HL-60 (cell line): ENCODE data around the gene UVSSA.

Experiments
- DNase-seq, 2 experiments: peaks; one replicate each; pipeline ENCODE4 v3.0.0-alpha.2; 2010 to 2020; ENCODE audit warnings: low read depth in 1 of 2, low spot score in 1 of 2
- H3K27ac ChIP-seq: fragments of 250-450 bp; sonication (Bioruptor Pico); replicated peaks from 2 replicates; pipeline ENCODE4 v1.5.1; 2020; ENCODE audit warnings: mild to moderate bottlenecking, moderate library complexity
- H3K27me3 ChIP-seq: fragments of 250-450 bp; sonication (Bioruptor Pico); 2 replicates; pipeline ENCODE4 v1.5.1; 2021; ENCODE audit warnings: mild to moderate bottlenecking, moderate library complexity; ENCODE audit not compliant: insufficient read depth, poor library complexity, severe bottlenecking
- H3K4me3 ChIP-seq: replicated peaks from 2 replicates; pipeline ENCODE4 v1.5.1; 2011; ENCODE audit warnings: mild to moderate bottlenecking, control low read depth, low read length; ENCODE audit not compliant: insufficient read depth
- GABPA ChIP-seq: IDR thresholded peaks from 2 replicates; pipeline ENCODE4 v1.6.1; 2012; ENCODE audit warnings: low read depth
- POLR2AphosphoS5 ChIP-seq: IDR thresholded peaks from 2 replicates; pipeline ENCODE4 v1.6.1; 2012; ENCODE audit warnings: low read depth
- SPI1 ChIP-seq: IDR thresholded peaks from 2 replicates; pipeline ENCODE4 v1.6.1; 2012; ENCODE audit warnings: low read depth, mild to moderate bottlenecking, borderline replicate concordance
- TF ChIP-seq, protein P1 (sequence below): IDR thresholded peaks from 2 replicates; pipeline ENCODE4 v1.6.1; 2012; ENCODE audit warnings: low read depth; ENCODE audit not compliant: insufficient replicate concordance
- TF ChIP-seq, protein P2 (sequence below): IDR thresholded peaks from one replicate; pipeline ENCODE4 v1.5.1; 2011; ENCODE audit warnings: low read length, control low read depth, inconsistent platforms; ENCODE audit not compliant: insufficient read depth

The UVSSA gene

DNA sequence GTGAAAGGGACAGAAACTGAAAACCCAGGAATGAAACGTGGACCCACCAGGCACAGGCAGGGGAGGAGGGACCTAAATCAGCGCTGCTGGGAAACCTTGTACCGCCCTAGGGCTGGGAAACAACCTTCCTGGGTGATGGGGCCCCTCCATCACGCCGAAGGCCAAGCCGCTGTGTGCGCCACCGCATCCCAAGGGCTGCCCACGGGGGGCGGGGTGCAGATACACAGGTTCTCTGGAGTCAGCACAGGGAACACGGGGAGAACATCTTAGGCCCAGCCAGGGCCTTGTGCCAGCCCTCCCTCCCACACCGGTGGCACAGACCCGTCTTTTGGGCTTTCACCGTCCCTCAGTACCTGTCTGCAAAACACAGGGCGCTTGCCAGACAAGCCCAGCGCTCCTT lies 13.0 kb downstream of the UVSSA start:
- TF ChIP-seq, protein P1, sequence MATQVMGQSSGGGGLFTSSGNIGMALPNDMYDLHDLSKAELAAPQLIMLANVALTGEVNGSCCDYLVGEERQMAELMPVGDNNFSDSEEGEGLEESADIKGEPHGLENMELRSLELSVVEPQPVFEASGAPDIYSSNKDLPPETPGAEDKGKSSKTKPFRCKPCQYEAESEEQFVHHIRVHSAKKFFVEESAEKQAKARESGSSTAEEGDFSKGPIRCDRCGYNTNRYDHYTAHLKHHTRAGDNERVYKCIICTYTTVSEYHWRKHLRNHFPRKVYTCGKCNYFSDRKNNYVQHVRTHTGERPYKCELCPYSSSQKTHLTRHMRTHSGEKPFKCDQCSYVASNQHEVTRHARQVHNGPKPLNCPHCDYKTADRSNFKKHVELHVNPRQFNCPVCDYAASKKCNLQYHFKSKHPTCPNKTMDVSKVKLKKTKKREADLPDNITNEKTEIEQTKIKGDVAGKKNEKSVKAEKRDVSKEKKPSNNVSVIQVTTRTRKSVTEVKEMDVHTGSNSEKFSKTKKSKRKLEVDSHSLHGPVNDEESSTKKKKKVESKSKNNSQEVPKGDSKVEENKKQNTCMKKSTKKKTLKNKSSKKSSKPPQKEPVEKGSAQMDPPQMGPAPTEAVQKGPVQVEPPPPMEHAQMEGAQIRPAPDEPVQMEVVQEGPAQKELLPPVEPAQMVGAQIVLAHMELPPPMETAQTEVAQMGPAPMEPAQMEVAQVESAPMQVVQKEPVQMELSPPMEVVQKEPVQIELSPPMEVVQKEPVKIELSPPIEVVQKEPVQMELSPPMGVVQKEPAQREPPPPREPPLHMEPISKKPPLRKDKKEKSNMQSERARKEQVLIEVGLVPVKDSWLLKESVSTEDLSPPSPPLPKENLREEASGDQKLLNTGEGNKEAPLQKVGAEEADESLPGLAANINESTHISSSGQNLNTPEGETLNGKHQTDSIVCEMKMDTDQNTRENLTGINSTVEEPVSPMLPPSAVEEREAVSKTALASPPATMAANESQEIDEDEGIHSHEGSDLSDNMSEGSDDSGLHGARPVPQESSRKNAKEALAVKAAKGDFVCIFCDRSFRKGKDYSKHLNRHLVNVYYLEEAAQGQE: no peak

DNA sequence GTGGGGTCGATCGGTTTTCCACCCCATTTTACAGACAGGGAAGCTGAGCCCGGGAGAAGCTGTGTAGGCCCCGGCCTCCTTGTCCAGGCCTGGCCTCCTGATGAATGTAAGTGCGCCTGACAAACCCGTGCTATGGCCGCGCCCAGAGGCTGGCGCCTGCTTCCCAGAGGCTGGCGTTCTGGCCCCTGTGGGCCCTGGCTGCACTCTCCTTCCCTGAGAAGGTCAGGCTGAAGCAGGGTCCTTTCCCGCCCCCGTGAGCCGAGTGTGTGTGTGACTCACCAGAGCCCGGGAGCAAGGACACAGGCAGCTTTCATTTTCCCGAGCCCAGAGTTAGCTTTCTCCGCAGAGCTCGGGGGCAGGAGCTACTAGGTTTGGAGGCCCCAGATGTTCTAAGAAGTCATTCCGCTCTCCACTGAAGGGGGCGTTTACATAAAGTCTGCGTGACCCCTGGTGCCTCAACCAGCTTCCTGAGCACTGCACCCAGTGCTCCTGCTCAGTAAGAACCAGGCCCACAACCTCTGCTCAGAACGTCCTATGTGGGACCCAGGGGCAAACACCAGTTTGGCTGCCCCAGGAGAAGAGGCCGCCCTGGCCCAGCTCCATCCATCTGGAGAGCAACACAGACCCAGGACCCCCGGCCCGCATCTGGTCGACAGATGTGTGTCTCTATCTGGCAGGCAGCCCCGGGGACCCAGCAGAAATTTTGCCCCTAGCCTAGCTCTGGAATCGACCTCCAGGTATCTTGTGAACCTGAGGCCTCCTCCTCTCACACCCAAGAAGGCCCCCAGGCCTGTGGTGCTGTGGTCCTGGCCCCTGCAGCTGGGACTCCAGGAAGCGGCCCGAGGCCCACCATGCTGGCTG lies 13.6 kb downstream of the UVSSA start:
- Histone ChIP-seq H3K4me3 (no peak overlapping the region), H3K27me3 (no peaks in the 10 kb centered on the region), H3K27ac (no peak overlapping the region)
- DNase-seq: no peak
- TF ChIP-seq POLR2AphosphoS5 (no peak), SPI1 (no peak), GABPA (no peak)
- TF ChIP-seq, protein P2, sequence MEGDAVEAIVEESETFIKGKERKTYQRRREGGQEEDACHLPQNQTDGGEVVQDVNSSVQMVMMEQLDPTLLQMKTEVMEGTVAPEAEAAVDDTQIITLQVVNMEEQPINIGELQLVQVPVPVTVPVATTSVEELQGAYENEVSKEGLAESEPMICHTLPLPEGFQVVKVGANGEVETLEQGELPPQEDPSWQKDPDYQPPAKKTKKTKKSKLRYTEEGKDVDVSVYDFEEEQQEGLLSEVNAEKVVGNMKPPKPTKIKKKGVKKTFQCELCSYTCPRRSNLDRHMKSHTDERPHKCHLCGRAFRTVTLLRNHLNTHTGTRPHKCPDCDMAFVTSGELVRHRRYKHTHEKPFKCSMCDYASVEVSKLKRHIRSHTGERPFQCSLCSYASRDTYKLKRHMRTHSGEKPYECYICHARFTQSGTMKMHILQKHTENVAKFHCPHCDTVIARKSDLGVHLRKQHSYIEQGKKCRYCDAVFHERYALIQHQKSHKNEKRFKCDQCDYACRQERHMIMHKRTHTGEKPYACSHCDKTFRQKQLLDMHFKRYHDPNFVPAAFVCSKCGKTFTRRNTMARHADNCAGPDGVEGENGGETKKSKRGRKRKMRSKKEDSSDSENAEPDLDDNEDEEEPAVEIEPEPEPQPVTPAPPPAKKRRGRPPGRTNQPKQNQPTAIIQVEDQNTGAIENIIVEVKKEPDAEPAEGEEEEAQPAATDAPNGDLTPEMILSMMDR: no peak
- TF ChIP-seq, protein P1: no peak

More for the DNA sequence above, 13.0 kb downstream of the UVSSA start:
- no peak for DNase-seq
- H3K4me3 ChIP-seq: no peak overlapping the region
- H3K27me3 ChIP-seq: no peaks in the 10 kb centered on the region
- no peak overlapping the region for H3K27ac ChIP-seq

DNA sequence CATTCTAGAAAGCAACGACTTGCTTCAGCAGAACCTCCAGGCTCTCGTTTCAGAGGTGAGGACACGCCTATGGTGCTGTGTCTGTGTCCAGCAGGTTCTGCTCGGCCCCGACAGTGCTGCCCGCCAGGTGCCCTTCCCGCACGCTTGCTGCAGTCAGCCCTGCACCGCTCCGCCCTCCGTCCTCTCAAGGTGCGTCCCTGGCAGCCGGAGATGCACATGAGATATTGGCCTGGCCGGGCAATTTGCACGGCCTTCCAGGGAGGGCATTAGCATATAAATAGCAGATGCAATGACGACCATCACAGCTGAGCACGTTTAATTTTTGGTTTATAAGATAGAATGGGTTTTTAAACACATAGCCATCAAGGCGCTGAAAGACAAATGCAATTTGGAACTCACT lies 14.4 kb downstream of the UVSSA start:
- DNase-seq: no peak
- TF ChIP-seq POLR2AphosphoS5 (no peak), SPI1 (no peak), GABPA (no peak)
- TF ChIP-seq, protein P1: no peak
- TF ChIP-seq, protein P2: no peak
- no peak overlapping the region for H3K27ac ChIP-seq
- H3K27me3 ChIP-seq: no peaks in the 10 kb centered on the region
- no peak overlapping the region for H3K4me3 ChIP-seq
